ENCODE results near the gene CHD6. TPM values are rescaled to one million over a fixed set of nuclear protein-coding genes. Genes with fewer than 3 reads are reported as not detected.

The CHD6 gene
- total RNA-seq, 4 donors from 2014 or later = 24.7 to 89.7 (median 36.6) TPM

DNA sequence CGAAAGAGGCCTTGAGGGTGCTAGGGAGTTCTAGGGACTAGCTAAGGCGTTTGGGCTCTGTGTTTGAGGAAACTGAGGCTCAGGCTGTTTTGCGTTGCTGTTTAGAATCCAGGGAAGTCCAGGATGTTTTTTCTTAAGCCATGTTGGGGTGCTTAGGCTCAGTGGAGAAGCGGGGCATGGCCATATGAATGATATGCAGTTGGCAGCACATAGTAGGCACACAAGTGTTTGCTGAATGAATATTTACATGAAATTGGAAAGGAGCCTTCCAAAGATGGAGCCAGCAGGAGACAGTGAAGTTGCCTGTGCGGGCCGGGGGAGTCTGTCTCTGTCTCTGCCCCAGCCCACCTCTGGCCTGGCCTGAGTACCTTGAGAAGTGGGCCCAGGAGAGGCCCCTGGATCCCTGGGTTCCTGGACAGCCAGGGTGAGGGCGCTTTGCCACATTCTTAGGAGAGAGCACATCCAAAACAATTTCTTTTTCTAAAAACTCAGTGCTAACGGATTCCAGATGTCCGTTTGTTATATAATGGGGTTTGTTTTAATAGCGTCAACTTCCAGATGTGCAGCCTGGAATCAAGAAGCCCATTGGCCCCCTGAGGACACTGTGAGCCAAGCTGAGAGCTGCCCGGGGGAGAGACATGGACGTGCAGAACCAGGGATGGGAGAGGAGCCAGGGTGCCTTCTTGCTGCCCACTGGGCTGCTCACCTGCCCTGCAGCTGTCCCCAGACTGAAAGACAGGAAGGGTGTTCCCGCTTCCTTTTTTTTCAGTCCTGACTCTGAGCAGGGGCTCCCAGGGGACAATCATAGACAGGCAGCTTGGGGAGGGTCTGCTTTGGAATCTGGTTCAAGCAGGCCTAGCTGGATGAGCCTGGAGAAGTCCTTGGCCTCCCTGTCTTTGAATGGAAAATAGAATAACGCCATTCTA lies 231.4 kb downstream of the CHD6 start:
- no peaks in the 10 kb centered on the region for H3K27me3 ChIP-seq
- peak in 1 of 2 donors; percentile 35 for DNase-seq (ENCODE audit: low spot score in 2 of 2)
- no peak for TF ChIP-seq POLR2AphosphoS5 (IDR thresholded peaks at IDR 0.05)
- no peak for TF ChIP-seq POLR2A (IDR thresholded peaks at IDR 0.05)
- no peak for TF ChIP-seq EP300 (IDR thresholded peaks at IDR 0.05)
- TF ChIP-seq, protein P1, sequence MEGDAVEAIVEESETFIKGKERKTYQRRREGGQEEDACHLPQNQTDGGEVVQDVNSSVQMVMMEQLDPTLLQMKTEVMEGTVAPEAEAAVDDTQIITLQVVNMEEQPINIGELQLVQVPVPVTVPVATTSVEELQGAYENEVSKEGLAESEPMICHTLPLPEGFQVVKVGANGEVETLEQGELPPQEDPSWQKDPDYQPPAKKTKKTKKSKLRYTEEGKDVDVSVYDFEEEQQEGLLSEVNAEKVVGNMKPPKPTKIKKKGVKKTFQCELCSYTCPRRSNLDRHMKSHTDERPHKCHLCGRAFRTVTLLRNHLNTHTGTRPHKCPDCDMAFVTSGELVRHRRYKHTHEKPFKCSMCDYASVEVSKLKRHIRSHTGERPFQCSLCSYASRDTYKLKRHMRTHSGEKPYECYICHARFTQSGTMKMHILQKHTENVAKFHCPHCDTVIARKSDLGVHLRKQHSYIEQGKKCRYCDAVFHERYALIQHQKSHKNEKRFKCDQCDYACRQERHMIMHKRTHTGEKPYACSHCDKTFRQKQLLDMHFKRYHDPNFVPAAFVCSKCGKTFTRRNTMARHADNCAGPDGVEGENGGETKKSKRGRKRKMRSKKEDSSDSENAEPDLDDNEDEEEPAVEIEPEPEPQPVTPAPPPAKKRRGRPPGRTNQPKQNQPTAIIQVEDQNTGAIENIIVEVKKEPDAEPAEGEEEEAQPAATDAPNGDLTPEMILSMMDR (IDR thresholded peaks at IDR 0.05) = no peak
- no peaks in the 10 kb centered on the region for H3K36me3 ChIP-seq
- no peak overlapping the region for H3K4me3 ChIP-seq
- peaks cover 16% of the 10 kb centered on the region for H3K4me1 ChIP-seq
- no peak overlapping the region for H3K27ac ChIP-seq
- no peaks in the 10 kb centered on the region for H3K9me3 ChIP-seq
- 73% methylated on average over 14 of the region's 14 CpGs for WGBS

DNA sequence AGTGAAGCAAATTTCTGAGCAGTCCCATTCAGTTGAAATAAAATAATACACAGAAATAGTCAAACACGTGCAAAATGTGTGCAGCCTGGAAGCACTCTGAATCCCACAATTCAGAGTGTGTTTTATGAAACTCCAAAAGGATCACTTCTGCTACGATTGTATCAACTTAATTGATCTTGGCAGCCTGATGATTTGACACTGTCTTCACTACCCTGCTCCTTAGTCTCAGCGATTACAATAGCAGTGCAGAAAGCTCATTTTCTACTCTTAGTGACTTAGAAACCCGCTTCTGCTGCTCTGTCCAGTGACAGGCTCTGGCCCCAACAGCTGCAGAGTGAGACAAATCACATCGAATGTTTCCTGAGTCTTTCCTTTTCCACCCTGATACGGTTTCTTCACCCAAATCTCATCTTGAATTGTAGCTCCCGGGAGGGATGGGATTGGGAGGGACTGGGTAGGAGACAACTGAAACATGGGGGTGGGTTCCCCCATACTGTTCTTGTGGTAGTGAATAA lies 235.3 kb downstream of the CHD6 start:
- Histone ChIP-seq H3K4me3 (no peak overlapping the region), H3K9me3 (no peaks in the 10 kb centered on the region), H3K4me1 (peaks cover 9% of the 10 kb centered on the region), H3K36me3 (no peaks in the 10 kb centered on the region), H3K27me3 (no peaks in the 10 kb centered on the region), H3K27ac (no peak overlapping the region)
- WGBS = 62% methylated on average over 7 of the region's 7 CpGs
- DNase-seq (ENCODE audit: low spot score in 2 of 2) = no peak
- TF ChIP-seq, protein P1 (IDR thresholded peaks at IDR 0.05) = no peak
- TF ChIP-seq POLR2A (IDR thresholded peaks at IDR 0.05) (no peak), POLR2AphosphoS5 (IDR thresholded peaks at IDR 0.05) (no peak), EP300 (IDR thresholded peaks at IDR 0.05) (no peak)

DNA sequence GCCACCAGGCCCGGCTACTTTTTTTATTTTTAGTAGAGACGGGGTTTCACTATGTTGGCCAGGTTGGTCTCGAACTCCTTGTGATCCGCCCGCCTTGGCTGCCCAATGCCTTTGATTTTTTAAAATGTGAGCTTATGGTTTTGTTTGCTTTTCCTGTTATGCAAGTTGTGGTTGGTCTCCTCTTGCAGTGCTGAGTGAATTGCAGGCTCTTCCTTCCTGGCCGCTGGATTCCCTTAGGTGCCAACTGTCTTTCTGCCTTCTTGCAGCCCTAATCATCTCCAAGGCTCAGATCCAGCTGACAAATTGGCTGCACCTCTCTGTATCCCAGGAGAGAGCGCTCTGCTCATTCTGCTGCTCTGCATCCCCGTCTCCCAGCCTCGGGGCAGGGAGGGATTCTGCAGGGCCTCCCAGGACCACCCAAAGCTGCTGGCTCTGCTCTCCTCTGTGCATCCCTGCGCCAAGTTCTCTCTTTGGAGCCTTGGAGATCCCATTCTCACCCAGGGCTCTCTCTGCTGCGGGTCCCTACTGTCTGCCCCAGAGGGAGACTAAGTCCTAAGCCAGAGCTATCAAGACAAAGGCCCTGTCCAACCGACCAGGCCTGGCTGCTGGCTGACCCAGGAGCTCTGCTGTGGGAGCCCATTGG lies 237.5 kb downstream of the CHD6 start:
- TF ChIP-seq POLR2A (IDR thresholded peaks at IDR 0.05) (no peak), POLR2AphosphoS5 (IDR thresholded peaks at IDR 0.05) (no peak), EP300 (IDR thresholded peaks at IDR 0.05) (no peak)
- TF ChIP-seq, protein P1 (IDR thresholded peaks at IDR 0.05) = no peak
- H3K9me3 ChIP-seq = no peaks in the 10 kb centered on the region
- H3K27me3 ChIP-seq = no peaks in the 10 kb centered on the region
- H3K27ac ChIP-seq = no peak overlapping the region
- H3K4me1 ChIP-seq = no peaks in the 10 kb centered on the region
- no peaks in the 10 kb centered on the region for H3K36me3 ChIP-seq
- DNase-seq (ENCODE audit: low spot score in 2 of 2) = peak in 1 of 2 donors; percentile 37
- WGBS = 28% methylated on average over 11 of the region's 12 CpGs
- no peak overlapping the region for H3K4me3 ChIP-seq

DNA sequence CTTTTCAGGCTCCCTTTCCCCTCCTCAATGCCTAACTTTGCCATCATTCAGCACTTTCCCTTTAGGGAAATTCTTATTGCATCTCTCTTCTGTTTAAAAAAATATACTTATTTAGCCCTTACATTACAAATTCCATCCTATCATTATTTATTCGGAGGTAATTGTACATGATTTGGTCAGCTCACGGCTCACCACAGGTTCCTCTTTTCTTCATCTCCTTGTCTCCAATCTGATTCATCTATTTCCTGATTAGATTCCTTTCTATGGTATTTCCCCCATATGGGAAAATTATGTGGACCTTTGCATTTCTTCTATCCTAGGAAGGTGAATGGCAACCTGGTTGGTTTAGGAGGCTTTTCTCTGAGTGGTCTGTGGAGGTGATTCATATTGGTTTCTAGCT lies 238.6 kb downstream of the CHD6 start:
- Histone ChIP-seq H3K27me3 (no peaks in the 10 kb centered on the region), H3K27ac (no peak overlapping the region), H3K4me1 (no peaks in the 10 kb centered on the region), H3K9me3 (no peaks in the 10 kb centered on the region), H3K4me3 (no peak overlapping the region), H3K36me3 (no peaks in the 10 kb centered on the region)
- 81% methylated on average over 2 of the region's 2 CpGs for WGBS
- no peak for DNase-seq (ENCODE audit: low spot score in 2 of 2)
- TF ChIP-seq, protein P1 (IDR thresholded peaks at IDR 0.05) = no peak
- TF ChIP-seq POLR2AphosphoS5 (IDR thresholded peaks at IDR 0.05) = no peak
- no peak for TF ChIP-seq EP300 (IDR thresholded peaks at IDR 0.05)
- TF ChIP-seq POLR2A (IDR thresholded peaks at IDR 0.05) = no peak

DNA sequence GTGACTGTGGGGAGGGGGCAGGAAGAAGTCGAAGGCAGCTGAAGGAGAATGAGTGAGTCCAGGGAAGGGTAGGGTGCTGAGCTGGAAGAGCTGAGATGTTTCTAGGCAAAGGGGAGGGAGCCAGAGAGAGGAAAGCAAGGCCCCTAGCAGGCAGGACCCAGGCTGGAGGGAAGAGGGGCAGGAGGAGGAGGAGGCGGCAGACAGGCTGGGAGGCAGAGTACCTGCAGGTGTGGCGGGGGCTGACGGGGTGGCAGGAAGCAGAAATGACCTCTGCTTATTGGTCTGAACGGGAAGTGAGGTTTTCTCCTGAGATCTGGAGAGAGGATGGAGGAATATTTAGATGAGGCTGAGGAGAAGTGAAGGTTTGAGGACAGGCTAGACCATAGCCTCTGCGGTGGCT lies 240.9 kb downstream of the CHD6 start:
- TF ChIP-seq EP300 (IDR thresholded peaks at IDR 0.05) (no peak), POLR2A (IDR thresholded peaks at IDR 0.05) (no peak), POLR2AphosphoS5 (IDR thresholded peaks at IDR 0.05) (no peak)
- TF ChIP-seq, protein P1 (IDR thresholded peaks at IDR 0.05) = no peak

More for the DNA sequence above, 240.9 kb downstream of the CHD6 start:
- Histone ChIP-seq H3K4me1 (no peaks in the 10 kb centered on the region), H3K9me3 (no peaks in the 10 kb centered on the region), H3K27ac (no peak overlapping the region), H3K4me3 (no peak overlapping the region), H3K36me3 (no peaks in the 10 kb centered on the region), H3K27me3 (no peaks in the 10 kb centered on the region)
- 79% methylated on average over 6 of the region's 6 CpGs for WGBS
- no peak for DNase-seq (ENCODE audit: low spot score in 2 of 2)
